Measurements from ENCODE around the gene HDAC9.

- TF ChIP-seq CTCF (IDR thresholded peaks at IDR 0.05) (no peak), EP300 (IDR thresholded peaks at IDR 0.05) (no peak), POLR2A (IDR thresholded peaks at IDR 0.05) (no peak)
Measured at GRCh38 chr7:18780266-18780665, 284.7 kb downstream of the HDAC9 start.
